ENCODE data around the gene DPM1.

DNA sequence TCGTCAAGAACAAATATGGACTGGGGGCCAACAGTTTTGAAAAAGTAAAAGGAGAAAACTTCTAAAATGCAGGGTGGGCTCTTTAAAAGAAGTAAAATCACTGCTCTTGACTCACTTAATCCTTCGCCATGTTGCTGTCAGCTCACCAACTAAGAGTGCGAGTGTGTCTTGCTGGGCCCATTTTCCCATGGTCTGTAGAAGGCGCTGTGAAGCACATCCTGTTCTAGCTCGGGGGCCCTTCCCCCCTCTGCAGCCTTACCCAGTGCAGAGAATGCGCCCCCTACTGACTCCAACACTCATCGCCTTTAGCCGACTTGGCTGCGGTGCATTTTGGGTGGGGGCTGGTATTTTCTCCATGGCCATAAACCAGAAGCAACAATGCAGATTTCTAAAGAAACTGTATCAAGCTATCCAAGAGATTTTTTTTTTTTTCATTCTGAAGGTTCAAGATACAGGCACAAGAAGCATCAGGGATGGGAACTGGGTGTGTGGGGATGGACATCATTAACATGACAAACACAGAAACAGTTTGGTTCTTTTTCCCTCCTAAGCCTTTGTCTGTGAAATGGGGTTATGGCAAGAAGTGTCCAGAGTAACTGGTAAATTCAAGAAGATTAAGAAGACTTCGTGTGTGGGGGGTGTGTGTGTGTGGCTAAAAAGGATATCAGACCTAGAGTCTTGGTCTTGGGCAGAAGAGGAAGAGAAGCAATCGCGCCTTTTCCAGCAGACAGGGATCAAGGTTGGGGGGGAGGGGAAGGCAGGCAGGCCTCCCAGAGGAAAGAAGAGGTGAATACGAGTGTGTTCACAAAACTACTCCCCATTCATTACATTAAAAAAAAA, 28.8 kb downstream of the DPM1 start:
- TF ChIP-seq, protein P1, sequence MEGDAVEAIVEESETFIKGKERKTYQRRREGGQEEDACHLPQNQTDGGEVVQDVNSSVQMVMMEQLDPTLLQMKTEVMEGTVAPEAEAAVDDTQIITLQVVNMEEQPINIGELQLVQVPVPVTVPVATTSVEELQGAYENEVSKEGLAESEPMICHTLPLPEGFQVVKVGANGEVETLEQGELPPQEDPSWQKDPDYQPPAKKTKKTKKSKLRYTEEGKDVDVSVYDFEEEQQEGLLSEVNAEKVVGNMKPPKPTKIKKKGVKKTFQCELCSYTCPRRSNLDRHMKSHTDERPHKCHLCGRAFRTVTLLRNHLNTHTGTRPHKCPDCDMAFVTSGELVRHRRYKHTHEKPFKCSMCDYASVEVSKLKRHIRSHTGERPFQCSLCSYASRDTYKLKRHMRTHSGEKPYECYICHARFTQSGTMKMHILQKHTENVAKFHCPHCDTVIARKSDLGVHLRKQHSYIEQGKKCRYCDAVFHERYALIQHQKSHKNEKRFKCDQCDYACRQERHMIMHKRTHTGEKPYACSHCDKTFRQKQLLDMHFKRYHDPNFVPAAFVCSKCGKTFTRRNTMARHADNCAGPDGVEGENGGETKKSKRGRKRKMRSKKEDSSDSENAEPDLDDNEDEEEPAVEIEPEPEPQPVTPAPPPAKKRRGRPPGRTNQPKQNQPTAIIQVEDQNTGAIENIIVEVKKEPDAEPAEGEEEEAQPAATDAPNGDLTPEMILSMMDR (IDR thresholded peaks at IDR 0.05; ENCODE audit: low read depth, low read length, poor library complexity, severe bottlenecking) = peak; percentile 100
- no peak for TF ChIP-seq EZH2phosphoT487 (IDR thresholded peaks at IDR 0.05; ENCODE audit: borderline replicate concordance, low read length)
